Gastroesophageal sphincter (tissue), 3 donors: Measurements from ENCODE around the gene ZSWIM7.

Experiments used
- EP300 ChIP-seq: sonication (generic); formaldehyde crosslinking; IDR thresholded peaks from one replicate; pipeline ENCODE4 v1.6.1; 2017; ENCODE audit warnings: antibody characterized with exemption, mild to moderate bottlenecking
- POLR2A ChIP-seq, 2 donors: fragments of 450-650 bp; IDR thresholded peaks; one replicate each; pipeline ENCODE4 v1.6.1; 2017; ENCODE audit warnings: antibody characterized with exemption in 2 of 2, mild to moderate bottlenecking in 2 of 2, moderate library complexity in 1 of 2
- POLR2AphosphoS5 ChIP-seq: sonication (generic); formaldehyde crosslinking; IDR thresholded peaks from one replicate; pipeline ENCODE4 v1.6.1; 2017; ENCODE audit warnings: antibody characterized with exemption
- TF ChIP-seq, protein P1 (sequence below), 4 experiments: fragments of 200-600 bp in 2 of 4; fragments of 450-650 bp in 2 of 4; sonication (generic) in 1 of 4; IDR thresholded peaks; one replicate each; pipeline ENCODE4 v1.5.1; 2017 to 2019; ENCODE audit warnings: antibody characterized with exemption in 4 of 4, mild to moderate bottlenecking in 2 of 4, moderate library complexity in 2 of 4

DNA sequence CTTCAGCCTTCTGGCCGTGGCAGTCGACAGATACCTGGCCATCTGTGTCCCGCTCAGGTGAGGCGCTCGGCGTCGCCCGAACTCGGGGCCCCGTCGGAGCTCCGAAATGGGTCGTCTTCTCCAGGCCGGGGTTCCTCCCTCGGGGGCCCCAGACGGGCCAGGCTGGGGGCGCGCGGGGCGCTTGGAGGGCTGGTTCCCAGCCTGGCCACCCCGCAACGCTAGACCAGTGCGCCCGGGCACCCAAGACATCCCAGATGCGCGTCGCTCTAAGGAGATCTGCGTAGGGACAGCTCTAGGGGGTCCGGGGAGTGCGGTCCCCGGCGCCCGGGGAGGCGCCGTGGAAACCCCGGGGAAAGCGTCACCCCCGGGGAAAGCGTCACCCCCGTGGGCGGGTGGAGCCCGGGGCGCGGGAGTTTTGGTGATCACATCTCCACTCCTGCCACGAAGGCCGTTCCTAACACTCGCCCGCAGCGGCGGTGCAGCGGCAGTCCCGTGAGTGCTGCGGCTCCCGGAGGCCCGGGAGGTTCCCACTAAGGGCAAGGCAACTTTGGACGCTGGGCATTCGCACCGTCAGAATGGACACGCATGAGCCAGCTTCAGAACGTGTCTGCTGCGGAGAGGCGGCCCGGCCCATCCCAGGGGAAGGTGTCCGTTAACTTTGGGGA, 53.8 kb downstream of the ZSWIM7 start:
- TF ChIP-seq POLR2AphosphoS5 (no peak), POLR2A (IDR thresholded peaks at IDR 0.05) (no peak), EP300 (no peak)
- TF ChIP-seq, protein P1, sequence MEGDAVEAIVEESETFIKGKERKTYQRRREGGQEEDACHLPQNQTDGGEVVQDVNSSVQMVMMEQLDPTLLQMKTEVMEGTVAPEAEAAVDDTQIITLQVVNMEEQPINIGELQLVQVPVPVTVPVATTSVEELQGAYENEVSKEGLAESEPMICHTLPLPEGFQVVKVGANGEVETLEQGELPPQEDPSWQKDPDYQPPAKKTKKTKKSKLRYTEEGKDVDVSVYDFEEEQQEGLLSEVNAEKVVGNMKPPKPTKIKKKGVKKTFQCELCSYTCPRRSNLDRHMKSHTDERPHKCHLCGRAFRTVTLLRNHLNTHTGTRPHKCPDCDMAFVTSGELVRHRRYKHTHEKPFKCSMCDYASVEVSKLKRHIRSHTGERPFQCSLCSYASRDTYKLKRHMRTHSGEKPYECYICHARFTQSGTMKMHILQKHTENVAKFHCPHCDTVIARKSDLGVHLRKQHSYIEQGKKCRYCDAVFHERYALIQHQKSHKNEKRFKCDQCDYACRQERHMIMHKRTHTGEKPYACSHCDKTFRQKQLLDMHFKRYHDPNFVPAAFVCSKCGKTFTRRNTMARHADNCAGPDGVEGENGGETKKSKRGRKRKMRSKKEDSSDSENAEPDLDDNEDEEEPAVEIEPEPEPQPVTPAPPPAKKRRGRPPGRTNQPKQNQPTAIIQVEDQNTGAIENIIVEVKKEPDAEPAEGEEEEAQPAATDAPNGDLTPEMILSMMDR (IDR thresholded peaks at IDR 0.05), result no peak
